Stomach (tissue), 9 donors: Measurements from ENCODE around the gene PTPN7. TPM values are rescaled to one million over a fixed set of nuclear protein-coding genes. Genes with fewer than 3 reads are reported as not detected.

Experiments used
- DNase-seq, 2 donors: peaks; one replicate each; pipeline versions ENCODE4 v3.0.0 to v3.0.0-alpha.2; 2013 to 2019
- H3K27ac ChIP-seq, 5 donors: fragments of 200-600 bp in 4 of 5; sonication (generic) in 4 of 5; one replicate each; pipeline ENCODE4 v1.5.1; 2013 to 2019; ENCODE audit warnings: mild to moderate bottlenecking in 1 of 5, moderate library complexity in 1 of 5
- H3K27me3 ChIP-seq, 3 donors: fragments of 200-600 bp; sonication (generic); one replicate each; pipeline ENCODE4 v1.5.1; 2017 to 2019; ENCODE audit warnings: mixed run types in 1 of 3
- H3K36me3 ChIP-seq, 4 donors: fragments of 200-600 bp; sonication (generic); 1 replicate in 3 of 4; 2 replicates in 1 of 4; pipeline ENCODE4 v1.5.1; 2016 to 2019
- H3K4me1 ChIP-seq, 4 donors: fragments of 200-600 bp; sonication (generic); one replicate each; pipeline ENCODE4 v1.5.1; 2016 to 2019
- H3K4me3 ChIP-seq, 4 donors: fragments of 200-600 bp; sonication (generic) in 3 of 4; one replicate each; pipeline ENCODE4 v1.5.1; 2016 to 2019; ENCODE audit warnings: mild to moderate bottlenecking in 1 of 4
- H3K9me3 ChIP-seq, 4 donors: fragments of 200-600 bp; sonication (generic); one replicate each; pipeline ENCODE4 v1.5.1; 2016 to 2019
- CTCF ChIP-seq, 7 experiments: fragments of 450-650 bp in 4 of 7; fragments of 200-600 bp in 3 of 7; sonication (generic) in 3 of 7; IDR thresholded peaks; one replicate each; pipeline ENCODE4 v1.5.1; 2016 to 2019; ENCODE audit warnings: antibody characterized with exemption in 7 of 7, control low read depth in 2 of 7, mild to moderate bottlenecking in 1 of 7
- EP300 ChIP-seq: sonication (generic); formaldehyde crosslinking; IDR thresholded peaks from one replicate; pipeline ENCODE4 v1.6.1; 2017; ENCODE audit warnings: antibody characterized with exemption
- POLR2A ChIP-seq, 4 donors: fragments of 450-650 bp; IDR thresholded peaks; one replicate each; pipeline ENCODE4 v1.6.1; 2016; ENCODE audit warnings: antibody characterized with exemption in 4 of 4, control low read depth in 2 of 4, mild to moderate bottlenecking in 1 of 4, moderate library complexity in 1 of 4
- POLR2AphosphoS5 ChIP-seq, 3 donors: sonication (generic); formaldehyde crosslinking; IDR thresholded peaks; one replicate each; pipeline ENCODE4 v1.6.1; 2016; ENCODE audit warnings: antibody characterized with exemption in 3 of 3
- whole genome bisulfite sequencing, 5 donors: extraction: QIAGEN DNeasy Blood & Tissue Kit in 3 of 5; methylation state at CpG; one replicate each; pipeline versions ENCODE4 v1.1.5 to v1.1.7; 2013 to 2018; 5-methylcytosine and 5-hydroxymethylcytosine counted together
- intact Hi-C: fragments of 100-400 bp; cut with DNase I; formaldehyde crosslinking; loops from one replicate; pipeline ENCODE4 v1.15.1; 2023; ENCODE audit warnings: low total_unique reads
- polyA plus RNA-seq, 3 donors: library from polyadenylated mRNA; stranded (reverse); fragments of 200-250 nt; gene quantifications; one replicate each; pipeline ENCODE4 v1.2.3, GENCODE V29; 2013
- total RNA-seq, 5 donors: library from RNA; depleted of rRNA; stranded (reverse); fragments of >200 nt; gene quantifications; one replicate each; pipeline versions ENCODE4 v1.1.0 to v1.2.3, GENCODE V29; 2014 to 2016
- donor health status: healthy with polysubstance abuse.
- donor health status: Bipolar disorder and iron deficiency.
- donor health status: healthy.

PTPN7 gene
- total and polyA plus RNA-seq, 8 donors, result 1.8 to 16.3 (median 4.0) TPM; not detected in 1

GRCh38 chr1:202203238-202204039 is 43.0 kb upstream of the PTPN7 start:
- Histone ChIP-seq H3K27ac (no peak overlapping the region), H3K4me1 (peaks cover 0 to 21% (median 13%) of the 10 kb centered on the region in 4 donors), H3K36me3 (no peaks in the 10 kb centered on the region), H3K4me3 (no peak overlapping the region), H3K27me3 (peaks cover 0 to 33% (median 0%) of the 10 kb centered on the region in 3 donors), H3K9me3 (no peaks in the 10 kb centered on the region)
- TF ChIP-seq CTCF (IDR thresholded peaks at IDR 0.05) (no peak), POLR2AphosphoS5 (IDR thresholded peaks at IDR 0.05) (no peak), POLR2A (IDR thresholded peaks at IDR 0.05) (no peak), EP300 (no peak)
- peak in 1 of 2 donors; percentile 42 for DNase-seq
- 60 to 81% (median 68%) methylated on average over 13 of the region's 13 CpGs for WGBS, 5 donors
- intact Hi-C loops, result no loop called here

GRCh38 chr1:202202500-202203168 is 42.2 kb upstream of the PTPN7 start:
- intact Hi-C loops, result no loop called here
- WGBS, 5 donors, result 87 to 94% (median 91%) methylated on average over 7 of the region's 7 CpGs
- no peak overlapping the region for H3K27ac ChIP-seq

GRCh38 chr1:202201971-202202370 is 41.6 kb upstream of the PTPN7 start:
- H3K4me1 ChIP-seq, result peaks cover 0 to 21% (median 9%) of the 10 kb centered on the region in 4 donors
- TF ChIP-seq POLR2AphosphoS5 (IDR thresholded peaks at IDR 0.05), result no peak
- TF ChIP-seq POLR2A (IDR thresholded peaks at IDR 0.05), result no peak
- TF ChIP-seq CTCF (IDR thresholded peaks at IDR 0.05), result no peak
- TF ChIP-seq EP300, result no peak
- no peak for DNase-seq
- no peaks in the 10 kb centered on the region for H3K9me3 ChIP-seq
- no peaks in the 10 kb centered on the region for H3K36me3 ChIP-seq
- no peak overlapping the region for H3K4me3 ChIP-seq
- intact Hi-C loops, result no loop called here
- WGBS, 5 donors, result 50 to 68% (median 59%) methylated on average over 4 of the region's 4 CpGs
- H3K27ac ChIP-seq, result no peak overlapping the region
- H3K27me3 ChIP-seq, result peaks cover 0 to 18% (median 0%) of the 10 kb centered on the region in 3 donors

More at GRCh38 chr1:202202500-202203168, 42.2 kb upstream of the PTPN7 start:
- no peak for TF ChIP-seq CTCF (IDR thresholded peaks at IDR 0.05)
- TF ChIP-seq POLR2A (IDR thresholded peaks at IDR 0.05), result no peak
- TF ChIP-seq POLR2AphosphoS5 (IDR thresholded peaks at IDR 0.05), result no peak
- TF ChIP-seq EP300, result no peak
- Histone ChIP-seq H3K4me3 (no peak overlapping the region), H3K27me3 (peaks cover 0 to 24% (median 0%) of the 10 kb centered on the region in 3 donors), H3K9me3 (no peaks in the 10 kb centered on the region), H3K4me1 (peaks cover 0 to 21% (median 11%) of the 10 kb centered on the region in 4 donors), H3K36me3 (no peaks in the 10 kb centered on the region)
- no peak for DNase-seq

GRCh38 chr1:202201266-202201665 is 40.9 kb upstream of the PTPN7 start:
- Histone ChIP-seq H3K4me1 (peaks cover 0 to 21% (median 9%) of the 10 kb centered on the region in 4 donors), H3K9me3 (no peaks in the 10 kb centered on the region), H3K27me3 (peaks cover 0 to 22% (median 0%) of the 10 kb centered on the region in 3 donors), H3K36me3 (no peaks in the 10 kb centered on the region), H3K27ac (no peak overlapping the region), H3K4me3 (no peak overlapping the region)
- WGBS, 5 donors, result 57 to 87% (median 80%) methylated on average over 3 of the region's 3 CpGs
- intact Hi-C loops, result no loop called here
- no peak for DNase-seq
- no peak for TF ChIP-seq CTCF (IDR thresholded peaks at IDR 0.05)
- TF ChIP-seq EP300, result no peak
